Stimulated activated CD4-positive, alpha-beta T cell treated with anti-CD3 and anti-CD28 coated beads, Interleukin-12 subunit alpha, Interleukin-12 subunit beta, amount 100 ng/mL, for 4 hours (primary cell): ENCODE data around the gene PHTF1.

Source experiments
- DNase-seq: peaks from one replicate; pipeline ENCODE4 v3.0.0-alpha.2; 2020

Gene PHTF1

DNA sequence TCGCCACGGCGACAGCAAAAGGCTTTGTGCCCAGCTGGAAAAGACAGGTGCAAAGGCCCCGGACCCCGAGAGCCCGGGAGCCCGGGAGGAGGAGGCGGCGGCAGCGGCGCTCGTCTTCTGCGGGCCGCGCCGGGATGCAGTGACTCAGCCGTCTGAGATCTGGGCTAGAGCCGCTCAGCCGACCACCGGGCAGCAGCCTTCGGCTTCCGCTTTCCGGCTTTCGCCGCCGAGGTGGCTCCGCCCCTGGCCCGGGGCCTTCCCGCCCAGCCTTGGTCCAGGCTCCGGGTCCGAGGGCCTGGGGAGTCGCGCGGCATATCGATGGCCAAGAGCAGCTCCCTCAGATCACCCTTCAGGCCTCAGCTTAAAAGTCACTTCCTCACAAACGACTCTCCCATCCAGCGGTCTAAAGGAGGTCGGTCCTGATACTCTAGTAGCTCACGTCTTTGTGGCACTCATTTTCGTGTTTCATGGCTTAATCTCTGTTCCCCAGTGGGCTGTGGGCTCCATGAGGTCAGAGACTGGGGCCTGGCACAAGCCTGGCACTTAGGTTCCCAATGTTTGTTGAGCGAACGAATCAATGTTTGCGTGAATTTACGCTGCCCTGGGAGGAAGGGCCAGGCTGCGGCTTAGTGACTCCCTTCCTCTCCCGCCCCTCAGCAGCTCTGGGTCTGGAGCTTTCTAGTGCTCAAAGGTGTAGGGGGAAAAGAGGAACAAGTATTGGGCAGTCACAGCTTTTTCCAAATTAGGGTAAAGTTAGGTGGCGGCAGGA lies at the start of gene PHTF1:
Gene PHTF1, minus strand, starts transcription at position 154 of the 769 bp plus-strand sequence. CDS start 783 bp downstream, outside the sequence.
- peak; percentile 45 for DNase-seq

DNA sequence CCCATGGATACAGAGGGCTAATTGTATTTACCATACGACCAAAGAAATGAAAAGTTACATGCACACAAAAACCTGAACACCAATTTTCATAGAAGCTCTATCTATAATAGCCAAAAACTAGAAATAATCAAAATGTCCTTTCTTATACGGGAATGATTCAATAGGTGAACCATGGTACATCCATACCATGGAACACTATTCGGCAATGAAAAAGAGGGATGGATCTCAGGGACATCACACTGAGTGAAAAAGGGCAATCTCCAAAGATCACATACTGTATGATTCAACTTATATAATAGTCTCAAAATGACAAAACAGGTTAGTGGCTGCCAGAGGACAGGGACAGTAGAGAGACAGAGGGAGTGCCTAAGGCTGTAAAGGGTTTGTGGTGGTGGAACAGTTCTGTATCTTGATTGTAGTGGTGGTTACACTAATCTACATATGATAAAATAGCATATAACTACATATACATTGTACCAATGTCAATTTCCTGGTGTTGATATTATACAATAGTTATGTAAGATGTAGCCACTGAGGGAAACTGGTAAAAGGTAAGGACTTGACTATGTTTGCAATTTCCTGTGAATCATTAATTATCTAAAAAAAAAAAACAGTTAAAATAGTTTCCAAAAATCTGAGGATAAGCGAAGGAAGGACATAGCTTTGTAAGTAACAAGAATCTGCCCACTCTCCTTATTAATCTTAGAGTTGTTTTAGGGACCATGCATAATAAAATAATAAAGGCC lies 49.3 kb upstream of the PHTF1 start:
- DNase-seq, result no peak

DNA sequence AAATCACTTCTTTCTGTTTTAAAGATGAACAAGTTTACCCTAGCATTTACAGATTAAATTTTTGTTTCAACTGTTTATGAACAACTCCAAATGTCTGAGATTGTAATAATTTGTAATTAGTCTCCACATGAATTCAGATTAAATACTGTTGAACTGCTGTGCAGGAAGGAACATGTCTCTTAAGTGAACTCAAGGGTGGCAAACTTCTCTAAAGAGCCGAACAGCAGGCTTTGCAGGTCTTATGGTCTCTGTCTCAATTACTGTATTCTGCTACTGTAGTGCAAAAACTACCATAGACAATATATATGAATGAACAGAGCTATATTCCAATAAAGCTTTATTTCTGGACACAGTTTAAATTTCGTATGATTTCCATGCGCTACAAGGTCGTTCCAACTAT lies 46.4 kb upstream of the PHTF1 start:
- DNase-seq, result no peak

DNA sequence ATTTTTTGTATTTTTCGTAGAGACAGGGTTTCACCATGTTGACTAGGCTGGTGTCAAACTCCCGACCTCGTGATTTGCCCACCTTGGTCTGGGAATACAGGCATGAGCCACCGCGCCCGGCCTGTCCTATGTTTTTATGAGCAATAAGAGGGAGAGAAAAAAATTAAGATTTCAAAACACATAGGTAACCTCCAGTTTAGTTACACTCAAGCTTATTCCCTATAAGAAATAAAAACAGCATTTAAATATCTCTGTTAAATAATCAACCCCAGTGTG lies 45.9 kb upstream of the PHTF1 start:
- DNase-seq, result no peak

DNA sequence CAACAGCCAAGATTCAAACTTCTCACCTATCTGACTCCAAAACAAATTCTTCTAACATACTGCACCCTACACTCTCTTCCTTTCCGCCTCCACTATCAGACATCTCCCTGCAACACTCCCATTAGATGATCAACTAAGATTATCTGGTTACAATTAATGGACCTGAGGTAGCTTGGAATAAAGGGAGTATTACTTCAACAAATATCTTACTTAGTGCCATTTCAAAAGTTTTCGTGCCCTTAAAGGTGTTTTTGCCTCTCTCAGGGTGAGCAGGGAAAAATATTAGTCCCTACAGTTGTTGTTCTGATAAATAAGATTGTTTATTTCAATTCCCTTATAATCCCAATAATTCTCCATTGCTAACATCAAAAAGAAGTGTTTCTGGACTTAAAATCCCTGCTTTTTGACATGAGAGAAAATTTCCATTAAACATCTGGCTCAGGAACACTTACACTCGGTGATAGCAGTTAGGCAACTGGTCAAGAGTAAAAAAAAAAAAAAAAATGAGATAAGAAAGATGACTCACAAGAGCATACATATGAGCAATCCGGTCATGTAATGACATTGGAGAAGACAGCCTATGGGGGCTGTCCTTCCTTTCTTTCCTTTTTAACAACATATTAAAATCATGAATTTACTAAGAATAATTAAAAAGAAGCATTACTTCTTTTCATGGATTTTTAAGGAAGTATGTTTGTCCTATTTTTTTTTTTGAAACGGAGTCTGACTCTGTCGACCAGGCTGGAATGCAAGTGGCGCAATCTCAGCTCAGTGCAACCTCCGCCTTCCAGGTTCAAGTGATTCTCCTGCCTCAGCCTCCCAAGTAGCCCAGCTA lies 45.4 kb upstream of the PHTF1 start:
- no peak for DNase-seq

DNA sequence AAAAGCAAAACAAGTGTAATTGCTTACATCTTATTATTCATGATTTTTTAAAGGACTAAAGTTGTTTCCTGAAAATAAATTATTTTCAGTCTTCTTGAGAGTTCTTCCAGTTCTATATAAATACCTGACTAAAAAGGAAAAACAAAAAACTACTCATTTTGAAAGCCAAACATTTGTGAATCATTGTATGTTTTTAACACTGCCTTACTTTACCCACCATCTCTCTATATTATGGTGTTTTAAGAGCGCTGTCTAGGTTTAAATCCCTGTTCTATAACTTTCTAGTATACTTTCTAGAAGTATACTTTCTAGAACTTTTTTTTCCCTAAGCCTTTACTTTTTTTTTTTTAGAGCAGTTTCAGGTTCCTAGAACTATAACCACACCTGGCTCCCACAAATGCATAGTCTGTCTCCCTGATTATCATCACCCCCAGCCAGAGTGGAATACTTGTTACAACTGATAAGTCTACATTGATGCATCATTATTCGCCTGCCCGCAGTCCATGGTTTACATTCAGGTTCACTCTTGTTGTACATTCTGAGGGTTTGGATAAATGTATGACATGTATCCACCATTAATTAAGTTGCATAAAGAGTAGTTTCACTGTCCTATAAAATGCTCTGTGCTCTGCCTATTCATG lies 43.2 kb upstream of the PHTF1 start:
- no peak for DNase-seq

DNA sequence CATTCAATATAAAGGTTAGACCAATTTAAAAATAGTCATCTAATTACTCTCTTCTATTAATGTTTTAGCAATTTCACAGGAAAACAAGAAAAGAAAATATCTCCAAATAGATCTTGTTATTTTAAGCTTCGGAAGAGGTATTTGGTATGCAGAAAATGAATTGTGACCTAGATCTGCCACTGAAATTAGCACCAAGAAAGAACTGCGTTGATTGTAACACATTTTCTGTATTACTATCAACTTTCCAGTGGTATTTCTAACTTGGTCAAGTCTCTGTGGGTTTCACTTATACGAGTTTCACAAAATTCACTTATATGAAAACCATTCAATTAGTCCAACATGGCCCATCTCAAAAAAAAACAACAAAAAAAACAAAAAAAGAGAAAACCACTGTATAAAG lies 41.2 kb upstream of the PHTF1 start:
- no peak for DNase-seq

DNA sequence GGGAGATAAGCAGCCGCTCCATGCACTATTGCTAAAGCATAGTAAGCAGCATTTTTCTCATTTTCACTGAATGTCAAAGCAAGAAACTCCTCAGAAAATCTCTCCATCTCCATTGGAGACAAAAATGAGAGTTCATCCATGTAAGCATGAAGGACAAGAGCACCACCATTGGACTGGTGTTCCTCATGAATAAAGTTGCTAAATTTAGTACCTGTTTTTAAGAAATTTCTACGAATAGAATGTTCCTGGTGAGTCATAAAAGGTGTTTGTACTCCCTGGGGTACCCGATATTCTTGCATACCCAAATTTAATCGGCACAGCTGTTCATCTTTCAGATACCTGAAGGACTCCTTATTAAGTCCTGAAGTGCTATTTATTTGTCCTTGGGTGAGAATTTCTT lies 38.2 kb upstream of the PHTF1 start:
- DNase-seq, result no peak

DNA sequence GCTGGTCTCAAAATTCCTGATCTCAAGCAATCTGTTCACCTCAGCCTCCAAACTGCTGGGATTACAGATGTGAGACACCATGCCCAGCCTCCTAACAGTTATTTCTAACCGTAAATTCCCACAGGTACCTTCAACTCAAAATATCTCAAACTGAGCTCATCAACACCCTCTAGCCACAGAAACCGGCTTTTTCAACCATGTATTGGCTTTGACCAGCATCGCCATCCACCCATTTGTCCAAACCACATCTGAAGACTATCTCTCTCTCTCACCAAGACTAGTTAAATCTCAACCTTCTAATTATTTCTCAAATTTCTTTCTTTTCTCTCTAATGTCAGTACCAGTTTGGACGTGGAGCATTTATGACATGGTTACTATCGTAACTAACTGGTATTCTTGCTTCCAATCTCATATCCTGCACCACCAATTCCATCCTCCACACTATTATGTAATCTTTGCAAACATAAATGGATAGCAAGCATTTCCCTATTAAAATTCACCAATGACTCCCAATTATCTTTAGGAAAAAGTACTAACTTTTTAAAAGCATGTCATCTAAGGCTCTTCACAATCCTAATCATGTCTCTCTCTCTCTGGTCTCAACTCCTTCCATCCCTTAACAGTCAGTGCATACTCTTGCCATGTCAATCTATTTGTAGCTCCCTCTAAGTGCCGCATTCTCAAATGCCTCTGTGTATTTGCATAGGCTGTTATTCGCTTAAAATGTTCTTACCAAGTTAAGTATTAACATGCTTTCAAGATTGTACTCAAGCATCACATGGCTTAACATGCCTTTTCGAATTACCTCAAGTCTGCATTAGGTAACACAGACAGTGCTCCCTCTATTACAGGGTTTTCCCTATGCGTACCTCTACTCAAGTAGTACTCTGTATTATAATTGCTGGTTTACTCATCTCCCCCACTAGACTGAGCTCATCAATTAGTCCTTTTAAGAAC lies 34.9 kb upstream of the PHTF1 start:
- no peak for DNase-seq

DNA sequence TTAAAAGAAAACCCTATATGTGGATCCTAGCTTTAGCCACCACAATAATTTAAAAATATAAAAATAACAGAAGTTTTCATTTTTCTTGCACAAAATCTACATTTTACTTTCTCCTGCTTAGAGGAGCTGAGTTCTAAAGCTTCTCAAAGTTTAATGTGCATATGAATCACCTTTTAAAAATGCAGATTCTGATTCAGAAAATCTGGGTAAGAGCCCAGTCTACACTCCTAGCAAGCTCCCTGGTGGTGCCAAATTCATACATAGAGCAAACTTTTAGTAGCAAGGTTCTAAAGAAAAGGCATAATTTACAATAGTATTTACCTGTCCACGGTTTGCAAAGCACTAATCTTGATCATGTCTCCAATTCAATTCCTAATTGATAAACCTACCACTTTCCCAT lies 33.7 kb upstream of the PHTF1 start:
- DNase-seq, result no peak

DNA sequence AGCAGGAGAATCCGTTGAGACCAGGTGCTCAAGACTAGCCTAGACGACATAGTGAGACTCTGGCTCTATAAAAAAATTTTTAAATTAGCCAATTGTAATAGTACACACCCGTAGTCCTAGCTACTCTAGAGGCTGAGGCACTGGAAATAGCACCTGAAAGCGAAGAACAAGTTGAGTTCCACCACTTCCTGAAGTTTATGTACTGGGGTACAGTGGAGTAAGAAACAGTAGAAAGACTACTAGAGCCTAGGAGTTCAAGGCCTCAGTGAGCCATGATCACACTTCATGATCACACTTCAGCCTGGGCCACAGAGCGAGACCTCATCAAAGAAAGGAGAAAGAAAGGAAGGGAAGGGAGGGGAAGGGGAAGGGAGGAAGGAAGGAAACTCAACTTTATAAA lies 33.2 kb upstream of the PHTF1 start:
- DNase-seq, result no peak

DNA sequence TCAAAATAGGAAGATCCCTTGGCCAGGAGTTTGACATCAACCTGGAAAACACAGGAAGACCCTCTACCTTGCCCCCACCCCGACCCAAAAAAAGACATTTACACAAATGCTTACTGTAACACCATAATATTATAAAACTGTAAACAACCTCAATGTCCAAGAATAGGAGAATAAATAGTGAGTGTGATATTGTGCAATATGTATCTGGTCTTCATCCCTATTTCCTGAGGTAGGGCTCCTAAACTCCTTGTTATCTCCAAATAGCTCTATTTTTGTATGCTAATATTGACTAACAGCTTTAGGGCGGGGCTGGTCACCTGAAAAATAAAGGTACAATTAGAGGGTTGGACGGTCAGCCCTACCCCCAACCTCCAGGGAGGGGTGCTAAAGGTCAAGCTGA lies 29.5 kb upstream of the PHTF1 start:
- DNase-seq, result no peak

DNA sequence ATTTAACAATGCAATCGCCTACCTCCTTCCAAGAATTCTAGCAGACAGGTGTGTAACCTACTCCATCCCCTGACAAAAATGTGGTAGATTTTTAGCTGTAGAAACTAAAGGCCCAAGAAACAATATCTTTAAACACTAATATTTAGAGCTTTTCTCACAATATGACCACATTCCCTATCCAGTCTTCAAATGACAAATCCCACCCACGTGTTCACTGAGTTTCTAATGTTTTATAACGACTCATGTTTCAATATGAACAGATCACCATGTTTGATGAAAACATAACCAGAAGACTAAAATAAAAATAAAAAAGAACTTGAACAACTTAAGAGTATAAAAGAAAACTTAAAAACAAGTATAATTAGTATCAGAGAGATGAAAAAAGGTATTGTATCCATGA lies 28.4 kb upstream of the PHTF1 start:
- DNase-seq, result no peak

DNA sequence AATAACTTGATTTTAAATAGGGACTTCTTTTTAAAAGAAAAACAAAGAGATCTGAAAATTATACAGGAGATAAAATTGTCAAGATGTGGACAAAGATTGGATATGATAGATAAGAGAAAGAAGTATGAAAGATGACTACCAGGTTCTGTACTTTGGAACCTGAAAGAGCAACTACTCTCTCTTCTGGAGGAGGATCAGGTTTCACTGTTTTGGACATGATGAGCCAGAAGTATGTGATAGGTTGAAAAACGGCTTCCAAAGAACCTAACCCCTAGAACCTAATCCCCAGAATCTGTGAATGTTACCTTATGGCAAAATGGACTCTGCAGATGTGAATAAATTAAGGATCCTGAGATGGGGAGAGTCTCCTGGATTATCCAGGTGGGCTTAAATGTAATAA lies 26.8 kb upstream of the PHTF1 start:
- no peak for DNase-seq

DNA sequence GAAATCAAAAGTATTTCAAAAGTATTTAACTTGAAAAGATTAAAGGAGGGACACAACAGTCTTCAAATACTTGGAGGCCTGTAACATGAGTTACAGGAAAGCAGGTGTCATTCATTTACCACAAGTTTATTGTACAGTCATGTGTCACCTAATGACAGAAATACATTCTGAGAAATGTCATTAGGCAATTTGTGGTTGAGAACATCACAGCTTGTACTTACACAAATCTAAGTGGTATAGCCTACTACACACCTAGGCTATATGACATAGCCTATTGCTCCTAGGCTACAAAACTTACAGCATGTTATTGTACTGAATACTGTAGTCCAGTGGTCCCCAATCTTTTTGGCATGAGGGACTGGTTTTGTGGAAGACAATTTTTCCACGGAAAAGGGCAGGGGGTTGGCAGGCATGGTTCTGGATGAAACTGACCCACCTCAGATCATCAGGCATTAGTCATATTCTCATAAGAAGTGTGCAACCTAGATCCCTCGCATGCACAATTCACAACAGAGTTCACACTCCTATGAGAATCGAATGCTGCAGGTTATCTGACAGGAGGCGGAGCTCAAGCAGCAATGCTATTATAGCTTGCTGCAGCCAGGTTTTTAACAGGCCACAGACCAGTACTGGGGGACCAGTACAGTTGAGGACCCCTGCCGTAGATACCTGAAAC lies 25.0 kb upstream of the PHTF1 start:
- no peak for DNase-seq

DNA sequence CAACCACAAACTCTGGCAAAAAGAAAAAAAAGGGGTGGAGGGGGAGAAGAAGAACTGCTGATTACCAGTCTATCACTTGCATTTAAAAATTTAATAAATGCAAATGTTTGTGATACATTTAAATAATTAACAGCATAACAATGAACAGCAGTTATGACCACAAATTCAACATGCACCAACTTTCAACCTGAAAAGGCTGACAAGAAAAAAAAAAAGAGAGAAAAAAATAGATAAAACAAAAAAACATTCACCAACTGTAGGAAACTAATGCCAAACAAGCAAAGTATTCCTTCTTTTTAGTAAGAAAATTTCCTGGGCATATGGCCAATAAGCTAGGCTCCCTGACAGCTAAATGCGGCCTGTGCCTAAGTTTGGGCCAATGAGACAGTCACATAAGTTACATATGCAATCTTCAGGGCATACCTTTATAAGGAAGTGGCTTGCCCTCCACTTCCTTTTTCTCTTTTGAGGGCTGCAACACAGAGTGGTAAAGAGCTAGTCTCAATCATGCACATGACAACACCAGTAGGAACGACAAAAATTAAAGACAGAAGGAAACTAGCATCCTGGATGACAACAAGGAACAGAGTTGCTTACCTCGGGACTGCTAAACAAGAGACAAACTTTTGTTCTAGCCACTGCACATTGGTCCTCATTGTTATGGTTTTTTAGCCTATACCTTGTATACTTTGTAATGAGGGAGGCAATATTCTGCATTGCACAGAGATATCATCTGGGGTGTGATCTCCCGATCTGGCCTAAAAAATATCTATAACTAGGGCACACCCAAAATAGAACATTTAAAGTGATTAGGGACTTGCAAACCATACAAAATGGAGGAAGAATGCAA lies 24.2 kb upstream of the PHTF1 start:
- no peak for DNase-seq

DNA sequence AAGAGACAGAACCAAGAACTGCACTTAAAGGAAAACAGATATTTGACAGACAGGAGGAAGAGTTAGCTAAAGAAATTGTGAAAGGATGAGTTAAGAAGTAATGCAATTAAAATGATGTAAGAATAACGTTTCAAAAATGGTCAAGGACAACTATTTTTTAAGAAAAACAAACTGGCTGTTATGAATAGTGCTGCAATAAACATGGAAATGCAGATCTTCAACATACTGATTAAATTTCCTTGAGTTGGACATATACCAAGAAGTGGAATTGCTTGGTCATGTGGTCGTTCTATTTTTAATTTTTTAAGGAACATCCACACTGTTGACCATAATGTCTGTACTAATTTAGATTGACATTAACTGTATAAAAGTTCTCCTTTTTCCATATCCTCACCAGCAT lies 23.1 kb upstream of the PHTF1 start:
- no peak for DNase-seq

DNA sequence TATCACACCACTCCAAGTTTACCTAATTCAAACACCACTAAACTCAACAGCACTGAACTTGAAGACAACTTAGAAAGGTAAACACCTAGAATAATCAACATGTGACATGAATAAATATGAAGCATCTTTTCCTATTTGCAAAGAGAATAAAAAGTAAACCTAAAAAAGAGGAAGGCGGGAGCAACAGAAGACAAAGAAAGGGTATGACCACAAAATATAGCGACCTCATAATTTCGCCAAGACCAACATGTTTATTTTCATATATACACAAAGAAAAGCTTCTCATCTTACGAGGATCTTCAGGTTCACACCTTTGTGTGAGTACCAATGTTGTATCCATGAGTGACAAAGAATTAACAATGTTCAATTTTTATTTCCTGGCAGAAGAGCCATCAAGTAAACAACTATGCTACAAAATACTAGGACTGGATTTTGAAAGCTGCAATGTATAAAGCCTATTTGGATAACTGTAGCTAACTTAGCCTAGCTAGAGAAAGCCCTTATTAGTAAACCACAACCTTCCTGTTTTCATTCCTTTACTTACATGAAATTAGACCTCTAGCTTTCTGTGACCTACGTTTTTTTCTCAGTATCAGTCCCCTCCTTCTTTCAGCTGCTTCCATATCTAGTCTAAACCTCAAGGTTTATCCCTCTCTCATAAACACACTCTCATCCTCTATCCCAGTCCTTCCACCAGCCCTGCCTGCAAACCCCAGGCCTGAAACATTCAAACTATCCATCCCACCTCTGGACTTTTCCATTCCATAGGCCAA lies 21.3 kb upstream of the PHTF1 start:
- no peak for DNase-seq

DNA sequence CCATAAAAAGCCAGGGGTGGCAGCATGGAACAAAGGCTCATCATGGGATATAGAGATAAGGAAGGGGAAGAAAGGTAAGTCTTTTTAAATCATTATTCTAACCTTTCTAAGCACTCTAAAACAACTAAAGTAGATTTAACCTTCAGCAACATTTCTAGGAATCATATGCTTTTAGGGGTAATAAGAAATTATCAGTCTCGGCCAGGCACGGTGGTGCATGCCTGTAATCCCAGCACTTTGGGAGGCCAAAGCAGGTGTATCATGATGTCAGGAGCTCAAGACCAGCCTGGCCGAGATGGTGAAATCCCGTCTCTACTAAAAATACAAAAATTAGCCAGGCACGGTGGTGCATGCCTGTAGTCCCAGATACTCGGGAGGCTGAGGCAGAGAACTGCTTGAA lies 20.3 kb upstream of the PHTF1 start:
- DNase-seq, result no peak

DNA sequence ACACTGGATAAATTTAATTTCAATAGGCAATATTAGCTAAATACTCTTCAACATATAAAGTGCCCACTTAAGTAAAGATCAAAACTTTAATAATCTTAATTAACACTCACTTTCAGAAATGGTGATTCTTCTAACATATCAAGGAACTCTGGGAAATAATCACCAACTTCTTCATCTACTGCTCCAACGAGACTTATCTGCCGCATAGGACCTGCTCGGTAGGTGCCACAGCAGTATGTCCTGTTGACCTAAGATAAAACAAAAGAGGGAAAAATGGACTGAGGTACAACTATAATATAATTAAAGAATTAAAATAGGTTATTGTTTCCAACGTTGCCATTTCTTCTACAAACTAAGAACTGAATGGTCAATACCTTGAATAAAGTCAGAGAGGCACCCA lies 18.3 kb upstream of the PHTF1 start:
- no peak for DNase-seq
